ENCODE data around the gene PIRT.

DNA sequence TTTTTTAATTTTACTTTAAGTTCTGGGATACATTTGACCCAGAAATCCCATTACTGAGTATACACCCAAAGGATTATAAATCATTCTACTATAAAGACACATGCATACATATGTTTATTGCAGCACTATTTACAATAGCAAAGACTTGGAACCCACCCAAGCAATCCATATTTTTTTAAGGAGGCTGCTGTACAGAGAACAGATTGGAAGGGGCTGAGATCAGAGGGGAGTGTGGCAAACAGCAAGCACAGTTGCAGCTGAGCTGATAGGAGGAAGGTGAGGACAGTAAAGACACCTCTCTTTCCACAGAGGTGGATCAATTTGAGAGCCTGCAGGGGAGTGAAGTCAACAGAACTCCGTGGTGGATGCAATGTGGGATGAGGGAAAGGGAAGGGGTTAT is 23.8 kb downstream of the PIRT start:
- TF ChIP-seq EZH2 (optimal IDR thresholded peaks at IDR 0.05; ENCODE audit: low read depth, low read length), result no peak
- TF ChIP-seq, protein P1, sequence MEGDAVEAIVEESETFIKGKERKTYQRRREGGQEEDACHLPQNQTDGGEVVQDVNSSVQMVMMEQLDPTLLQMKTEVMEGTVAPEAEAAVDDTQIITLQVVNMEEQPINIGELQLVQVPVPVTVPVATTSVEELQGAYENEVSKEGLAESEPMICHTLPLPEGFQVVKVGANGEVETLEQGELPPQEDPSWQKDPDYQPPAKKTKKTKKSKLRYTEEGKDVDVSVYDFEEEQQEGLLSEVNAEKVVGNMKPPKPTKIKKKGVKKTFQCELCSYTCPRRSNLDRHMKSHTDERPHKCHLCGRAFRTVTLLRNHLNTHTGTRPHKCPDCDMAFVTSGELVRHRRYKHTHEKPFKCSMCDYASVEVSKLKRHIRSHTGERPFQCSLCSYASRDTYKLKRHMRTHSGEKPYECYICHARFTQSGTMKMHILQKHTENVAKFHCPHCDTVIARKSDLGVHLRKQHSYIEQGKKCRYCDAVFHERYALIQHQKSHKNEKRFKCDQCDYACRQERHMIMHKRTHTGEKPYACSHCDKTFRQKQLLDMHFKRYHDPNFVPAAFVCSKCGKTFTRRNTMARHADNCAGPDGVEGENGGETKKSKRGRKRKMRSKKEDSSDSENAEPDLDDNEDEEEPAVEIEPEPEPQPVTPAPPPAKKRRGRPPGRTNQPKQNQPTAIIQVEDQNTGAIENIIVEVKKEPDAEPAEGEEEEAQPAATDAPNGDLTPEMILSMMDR (IDR thresholded peaks at IDR 0.05; ENCODE audit: low read length), result no peak
